Iris pigment epithelial cell (primary cell): Measurements from ENCODE around the gene ARMC5.
"Not testable (repeated sequence)": the region's sequence is repeated elsewhere in the genome, so short reads cannot be mapped to it uniquely, and the experiment has no call there.

ENCODE experiments used
- DNase-seq: peaks from one replicate; pipeline ENCODE4 v3.0.0-alpha.2; 2011; ENCODE audit warnings: low read depth

The ARMC5 gene

GRCh38 chr16:31458844-31459686 lies at the start of gene ARMC5:
TSS of gene ARMC5 (plus strand) at chr16:31459501. CDS start at chr16:31459525, 24 bp downstream.
- DNase-seq: peak; percentile 99

- no peak for DNase-seq
Measured at GRCh38 chr16:31410082-31410481, 49.2 kb upstream of the ARMC5 start.

- no peak for DNase-seq
Measured at GRCh38 chr16:31411024-31411844, 48.1 kb upstream of the ARMC5 start.

GRCh38 chr16:31412750-31413149 lies 46.6 kb upstream of the ARMC5 start:
- no peak for DNase-seq

GRCh38 chr16:31413381-31413780 lies 45.9 kb upstream of the ARMC5 start:
- DNase-seq: no peak

GRCh38 chr16:31413943-31414342 lies 45.4 kb upstream of the ARMC5 start:
- DNase-seq: no peak

GRCh38 chr16:31414706-31415105 lies 44.6 kb upstream of the ARMC5 start:
- DNase-seq: no peak

GRCh38 chr16:31416371-31416770 lies 42.9 kb upstream of the ARMC5 start:
- DNase-seq: no peak

- not testable (repeated sequence) for DNase-seq
Measured at GRCh38 chr16:31417036-31417435, 42.3 kb upstream of the ARMC5 start.

GRCh38 chr16:31417916-31418315 lies 41.4 kb upstream of the ARMC5 start:
- no peak for DNase-seq

- DNase-seq: no peak
Measured at GRCh38 chr16:31420037-31420436, 39.3 kb upstream of the ARMC5 start.

- no peak for DNase-seq
Measured at GRCh38 chr16:31421587-31421986, 37.7 kb upstream of the ARMC5 start.

GRCh38 chr16:31423241-31423640 lies 36.1 kb upstream of the ARMC5 start:
- DNase-seq: no peak

GRCh38 chr16:31423801-31424200 lies 35.5 kb upstream of the ARMC5 start:
- DNase-seq: no peak

GRCh38 chr16:31427441-31428278 lies 31.6 kb upstream of the ARMC5 start:
- no peak for DNase-seq

GRCh38 chr16:31428279-31428597 lies 31.1 kb upstream of the ARMC5 start, which contains the start of gene COX6A2:
TSS of gene COX6A2 (minus strand) at chr16:31428360. CDS start at chr16:31428325, 35 bp downstream.
- DNase-seq: no peak

GRCh38 chr16:31428638-31429247 lies 30.6 kb upstream of the ARMC5 start:
- no peak for DNase-seq

GRCh38 chr16:31429314-31429713 lies 30.0 kb upstream of the ARMC5 start:
- DNase-seq: no peak

GRCh38 chr16:31429796-31430195 lies 29.5 kb upstream of the ARMC5 start:
- DNase-seq: no peak

GRCh38 chr16:31430380-31431052 lies 28.8 kb upstream of the ARMC5 start:
- no peak for DNase-seq
